Esophagus muscularis mucosa (tissue), 4 donors: Measurements from ENCODE around the gene ADCYAP1R1. TPM values are rescaled to one million over a fixed set of nuclear protein-coding genes. Genes with fewer than 3 reads are reported as not detected.

ENCODE experiments used
- DNase-seq: peaks from one replicate; pipeline ENCODE4 v3.0.0-alpha.2; 2017; ENCODE audit errors: extremely low spot score
- H3K27ac ChIP-seq, 4 donors: fragments of 200-600 bp; sonication (generic); replicated peaks in 1 of 4; 1 replicate in 3 of 4; 2 replicates in 1 of 4; pipeline ENCODE4 v1.5.1; 2016 to 2019; ENCODE audit warnings: mild to moderate bottlenecking in 1 of 4
- H3K27me3 ChIP-seq, 4 donors: fragments of 200-600 bp; sonication (generic); one replicate each; pipeline versions ENCODE4 v1.5.1 to v1.6.0; 2016 to 2019
- H3K36me3 ChIP-seq, 4 donors: fragments of 200-600 bp; sonication (generic); one replicate each; pipeline ENCODE4 v1.5.1; 2016 to 2019
- H3K4me1 ChIP-seq, 4 donors: fragments of 200-600 bp; sonication (generic); one replicate each; pipeline ENCODE4 v1.5.1; 2016 to 2019
- H3K4me3 ChIP-seq, 4 donors: fragments of 200-600 bp; sonication (generic); 1 replicate in 2 of 4; 2 replicates in 2 of 4; pipeline ENCODE4 v1.5.1; 2016 to 2019; ENCODE audit warnings: mild to moderate bottlenecking in 4 of 4, moderate library complexity in 1 of 4
- H3K9me3 ChIP-seq, 4 donors: fragments of 200-600 bp; sonication (generic); 1 replicate in 3 of 4; 2 replicates in 1 of 4; pipeline ENCODE4 v1.5.1; 2016 to 2019
- CTCF ChIP-seq, 3 experiments: fragments of 200-600 bp in 2 of 3; fragments of 450-650 bp in 1 of 3; sonication (generic) in 2 of 3; IDR thresholded peaks; one replicate each; pipeline ENCODE4 v1.5.1; 2017 to 2019; ENCODE audit warnings: antibody characterized with exemption in 3 of 3, mild to moderate bottlenecking in 2 of 3, moderate library complexity in 1 of 3
- EP300 ChIP-seq: sonication (generic); formaldehyde crosslinking; IDR thresholded peaks from one replicate; pipeline ENCODE4 v1.6.1; 2017; ENCODE audit warnings: antibody characterized with exemption
- POLR2A ChIP-seq: fragments of 450-650 bp; IDR thresholded peaks from one replicate; pipeline ENCODE4 v1.6.1; 2017; ENCODE audit warnings: antibody characterized with exemption, moderate library complexity, mild to moderate bottlenecking, low read depth
- POLR2AphosphoS5 ChIP-seq, 2 donors: sonication (generic); formaldehyde crosslinking; IDR thresholded peaks; one replicate each; pipeline ENCODE4 v1.6.1; 2017; ENCODE audit warnings: antibody characterized with exemption in 2 of 2
- WGBS: methylation state at CpG from one replicate; pipeline ENCODE4 v1.1.5; 2018; 5-methylcytosine and 5-hydroxymethylcytosine counted together
- intact Hi-C: fragments of 100-400 bp; cut with DNase I; formaldehyde crosslinking; loops from one replicate; pipeline ENCODE4 v1.15.1; 2023
- total RNA-seq, 4 donors: library from RNA; depleted of rRNA; stranded (reverse); fragments of >200 nt; gene quantifications; one replicate each; pipeline versions ENCODE4 v1.1.0 to v1.2.1, GENCODE V29; 2016

ADCYAP1R1 gene
- total RNA-seq, 4 donors from 2014 or later = 10.2 to 35.3 (median 25.7) TPM

- intact Hi-C loops = no loop called here
- 82% methylated on average over 5 of the region's 5 CpGs for WGBS
- Histone ChIP-seq H3K36me3 (no peaks in the 10 kb centered on the region), H3K4me1 (peaks cover 0 to 2% (median under 1%) of the 10 kb centered on the region in 4 donors), H3K27ac (no peak overlapping the region), H3K27me3 (peaks cover 0 to 50% (median 0%) of the 10 kb centered on the region in 4 donors), H3K4me3 (no peak overlapping the region), H3K9me3 (no peaks in the 10 kb centered on the region)
- DNase-seq = no peak
- TF ChIP-seq POLR2A (no peak), EP300 (no peak), POLR2AphosphoS5 (IDR thresholded peaks at IDR 0.05) (no peak), CTCF (IDR thresholded peaks at IDR 0.05) (no peak)
These were observed 5.4 kb upstream of the ADCYAP1R1 start for GRCh38 chr7:31046723-31047122.

- Histone ChIP-seq H3K4me1 (peaks cover under 1 to 10% (median 7%) of the 10 kb centered on the region in 4 donors), H3K27me3 (peaks cover 0 to 53% (median 1%) of the 10 kb centered on the region in 4 donors), H3K4me3 (no peak overlapping the region), H3K27ac (no peak overlapping the region), H3K9me3 (no peaks in the 10 kb centered on the region), H3K36me3 (no peaks in the 10 kb centered on the region)
- TF ChIP-seq CTCF (IDR thresholded peaks at IDR 0.05) (no peak), POLR2AphosphoS5 (IDR thresholded peaks at IDR 0.05) (no peak), POLR2A (no peak), EP300 (no peak)
- WGBS = 83% methylated on average over 9 of the region's 9 CpGs
- DNase-seq = no peak
- intact Hi-C loops = no loop called here
These were observed 4.6 kb upstream of the ADCYAP1R1 start for GRCh38 chr7:31047313-31048146.

GRCh38 chr7:31049005-31049765 is 2.9 kb upstream of the ADCYAP1R1 start:
- DNase-seq = no peak
- Histone ChIP-seq H3K4me3 (no peak overlapping the region), H3K36me3 (no peaks in the 10 kb centered on the region), H3K4me1 (peaks cover 4 to 21% (median 16%) of the 10 kb centered on the region in 4 donors), H3K9me3 (no peaks in the 10 kb centered on the region), H3K27me3 (peaks cover 0 to 61% (median 13%) of the 10 kb centered on the region in 4 donors), H3K27ac (no peak overlapping the region)
- no peak for TF ChIP-seq EP300
- 80% methylated on average over 8 of the region's 12 CpGs for WGBS
- intact Hi-C loops = no loop called here

GRCh38 chr7:31052487-31052840 is 356 bp downstream of the ADCYAP1R1 start:
- H3K4me1 ChIP-seq = peaks cover 4 to 21% (median 16%) of the 10 kb centered on the region in 4 donors
- H3K27ac ChIP-seq = peak overlapping the region in 3 of 4 donors; percentile 21 to 74 (median 56)
- no peaks in the 10 kb centered on the region for H3K36me3 ChIP-seq
- 3% methylated on average over 8 of the region's 52 CpGs for WGBS
- H3K9me3 ChIP-seq = no peaks in the 10 kb centered on the region
- peak overlapping the region; percentile 53 to 61 (median 54) for H3K4me3 ChIP-seq
- no peak for TF ChIP-seq CTCF (IDR thresholded peaks at IDR 0.05)
- no peak for TF ChIP-seq POLR2A
- no peak for TF ChIP-seq POLR2AphosphoS5 (IDR thresholded peaks at IDR 0.05)
- no peak for TF ChIP-seq EP300
- intact Hi-C loops = no loop called here
- no peak for DNase-seq
- H3K27me3 ChIP-seq = peaks cover 0 to 66% (median 13%) of the 10 kb centered on the region in 4 donors
